H9 (cell line): ENCODE measurements around the gene RYR3. TPM values are rescaled to one million over a fixed set of nuclear protein-coding genes. Genes with fewer than 3 reads are reported as not detected.

Experiments used
- DNase-seq: peaks from one replicate; pipeline ENCODE4 v3.0.0-alpha.2; 2017
- H2AFZ ChIP-seq: one replicate; pipeline ENCODE4 v1.6.1; 2013; ENCODE audit warnings: mild to moderate bottlenecking, low read length, control low read depth, moderate library complexity
- H2AK5ac ChIP-seq: 2 replicates; pipeline ENCODE4 v1.6.1; 2013; ENCODE audit warnings: low read length, control low read depth, mixed read lengths; ENCODE audit not compliant: insufficient read length
- H2BK120ac ChIP-seq: one replicate; pipeline ENCODE4 v1.6.1; 2013; ENCODE audit warnings: low read depth, mild to moderate bottlenecking, low read length, control low read depth, inconsistent platforms; ENCODE audit not compliant: poor library complexity, severe bottlenecking
- H2BK12ac ChIP-seq: 2 replicates; pipeline ENCODE4 v1.6.1; 2013; ENCODE audit warnings: low read length, control low read depth, mixed read lengths, low read depth; ENCODE audit not compliant: insufficient read length
- H2BK15ac ChIP-seq: 2 replicates; pipeline ENCODE4 v1.6.1; 2013; ENCODE audit warnings: low read depth, low read length, control low read depth
- H2BK20ac ChIP-seq: one replicate; pipeline ENCODE4 v1.6.1; 2013; ENCODE audit warnings: low read depth, mild to moderate bottlenecking, low read length, control low read depth, inconsistent platforms; ENCODE audit not compliant: poor library complexity, severe bottlenecking
- H2BK5ac ChIP-seq: 2 replicates; pipeline ENCODE4 v1.6.1; 2013; ENCODE audit warnings: low read length, control low read depth, mixed read lengths; ENCODE audit not compliant: insufficient read length
- H3K14ac ChIP-seq: 2 replicates; pipeline ENCODE4 v1.6.1; 2013; ENCODE audit warnings: low read length, control low read depth; ENCODE audit not compliant: insufficient read depth
- H3K18ac ChIP-seq: 2 replicates; pipeline ENCODE4 v1.6.1; 2013; ENCODE audit warnings: low read depth, mild to moderate bottlenecking, mixed read lengths, low read length, control low read depth; ENCODE audit not compliant: insufficient read length
- H3K23ac ChIP-seq: 2 replicates; pipeline ENCODE4 v1.6.1; 2013; ENCODE audit warnings: low read length, control low read depth, mixed read lengths, low read depth; ENCODE audit not compliant: insufficient read length
- H3K23me2 ChIP-seq: 2 replicates; pipeline ENCODE4 v1.6.1; 2013; ENCODE audit warnings: low read depth, mild to moderate bottlenecking, mixed read lengths, low read length, control low read depth; ENCODE audit not compliant: insufficient read length, poor library complexity, severe bottlenecking
- H3K27ac ChIP-seq: 2 replicates; pipeline ENCODE4 v1.5.1; 2013; ENCODE audit warnings: low read length, control low read depth, mixed read lengths, low read depth; ENCODE audit not compliant: insufficient read length
- H3K27me3 ChIP-seq: 2 replicates; pipeline ENCODE4 v1.6.1; 2013; ENCODE audit warnings: low read length, control low read depth, inconsistent platforms; ENCODE audit not compliant: insufficient read depth
- H3K4ac ChIP-seq: 2 replicates; pipeline ENCODE4 v1.6.1; 2013; ENCODE audit warnings: low read depth, mild to moderate bottlenecking, control low read depth, inconsistent platforms, low read length, moderate library complexity
- H3K4me1 ChIP-seq: 2 replicates; pipeline ENCODE4 v1.6.1; 2013; ENCODE audit warnings: low read length, control low read depth, inconsistent platforms; ENCODE audit not compliant: insufficient read depth
- H3K4me2 ChIP-seq: 2 replicates; pipeline ENCODE4 v1.6.1; 2013; ENCODE audit warnings: low read length, control low read depth, mixed read lengths; ENCODE audit not compliant: insufficient read length, insufficient read depth
- H3K56ac ChIP-seq: 2 replicates; pipeline ENCODE4 v1.6.1; 2013; ENCODE audit warnings: low read depth, mild to moderate bottlenecking, mixed read lengths, low read length, control low read depth; ENCODE audit not compliant: insufficient read length
- H3K79me1 ChIP-seq: 2 replicates; pipeline ENCODE4 v1.6.1; 2013; ENCODE audit warnings: low read depth, mild to moderate bottlenecking, moderate library complexity, low read length, control low read depth, inconsistent platforms; ENCODE audit not compliant: insufficient read depth, poor library complexity, severe bottlenecking
- H3K79me2 ChIP-seq: 2 replicates; pipeline ENCODE4 v1.6.1; 2013; ENCODE audit warnings: low read length, control low read depth, inconsistent platforms; ENCODE audit not compliant: insufficient read depth
- H3K9ac ChIP-seq: 2 replicates; pipeline ENCODE4 v1.6.1; 2013; ENCODE audit warnings: low read length, control low read depth, mixed read lengths; ENCODE audit not compliant: insufficient read length; ENCODE audit errors: extremely low read depth
- H3K9me3 ChIP-seq: one replicate; pipeline ENCODE4 v1.6.1; 2013; ENCODE audit warnings: low read depth, low read length, inconsistent platforms; ENCODE audit not compliant: control insufficient read depth
- H3T11ph ChIP-seq: one replicate; pipeline ENCODE4 v1.6.1; 2013; ENCODE audit warnings: mild to moderate bottlenecking, low read length, control low read depth, inconsistent platforms
- H4K20me1 ChIP-seq: one replicate; pipeline ENCODE4 v1.6.1; 2013; ENCODE audit not compliant: control insufficient read depth, insufficient read length, insufficient read depth
- H4K5ac ChIP-seq: 2 replicates; pipeline ENCODE4 v1.6.1; 2013; ENCODE audit warnings: low read depth, mild to moderate bottlenecking, mixed read lengths, low read length, control low read depth; ENCODE audit not compliant: insufficient read length
- H4K8ac ChIP-seq: replicated peaks from 2 replicates; pipeline ENCODE4 v1.6.1; 2013; ENCODE audit warnings: low read length, control low read depth, mixed read lengths, low read depth; ENCODE audit not compliant: insufficient read length
- H4K91ac ChIP-seq: 2 replicates; pipeline ENCODE4 v1.6.1; 2013; ENCODE audit warnings: low read depth, mild to moderate bottlenecking, moderate library complexity, mixed read lengths, low read length, control low read depth; ENCODE audit not compliant: insufficient read length
- H3K27ac Mint-ChIP-seq, 3 experiments: 2 replicates in 2 of 3; 3 replicates in 1 of 3; pipeline ENCODE4 v1.8.0; 2020 to 2021; ENCODE audit warnings: mixed read lengths in 3 of 3, mild to moderate bottlenecking in 1 of 3, moderate library complexity in 1 of 3
- H3K27me3 Mint-ChIP-seq: 2 replicates; pipeline ENCODE4 v1.8.0; 2021; ENCODE audit warnings: low read depth, mild to moderate bottlenecking, moderate library complexity, mixed read lengths
- H3K36me3 Mint-ChIP-seq, 3 experiments: 2 replicates in 2 of 3; 3 replicates in 1 of 3; pipeline ENCODE4 v1.8.0; 2020 to 2021; ENCODE audit warnings: low read depth in 3 of 3, mixed read lengths in 3 of 3; ENCODE audit not compliant: insufficient read depth in 1 of 3
- H3K4me1 Mint-ChIP-seq, 2 experiments: 2 replicates each; pipeline ENCODE4 v1.8.0; 2020; ENCODE audit warnings: mixed read lengths in 2 of 2
- H3K4me3 Mint-ChIP-seq, 2 experiments: 2 replicates in 1 of 2; 3 replicates in 1 of 2; pipeline ENCODE4 v1.8.0; 2020 to 2021; ENCODE audit warnings: mild to moderate bottlenecking in 2 of 2, mixed read lengths in 2 of 2, moderate library complexity in 1 of 2
- H3K9me3 Mint-ChIP-seq, 2 experiments: 2 replicates in 1 of 2; 3 replicates in 1 of 2; pipeline ENCODE4 v1.8.0; 2020; ENCODE audit warnings: mild to moderate bottlenecking in 2 of 2, mixed read lengths in 2 of 2, moderate library complexity in 1 of 2
- CTCF ChIP-seq: fragments of 200-600 bp; sonication (generic); conservative IDR thresholded peaks from 3 replicates; pipeline ENCODE4 v1.8.0; 2021; ENCODE audit warnings: antibody characterized with exemption, mild to moderate bottlenecking
- WGBS: extraction: QIAGEN DNeasy Blood & Tissue Kit; methylation state at CpG from one replicate; pipeline ENCODE4 v1.1.7; 2013; ENCODE audit warnings: missing lambda C conversion rate, low lambda C conversion rate, mixed read lengths; ENCODE audit not compliant: insufficient read length; ENCODE audit errors: extremely low coverage; 5-methylcytosine and 5-hydroxymethylcytosine counted together
- total RNA-seq: library from RNA; stranded (reverse); gene quantifications from 2 replicates; pipeline ENCODE4 v1.2.1, GENCODE V29; 2021

RYR3 gene
- total RNA-seq, 1 experiment from 2014 or later, result 0.85 TPM

- Histone ChIP-seq H2BK15ac (no peak overlapping the region), H3K56ac (no peak overlapping the region), H3T11ph (no peak overlapping the region), H4K5ac (no peak overlapping the region), H2AFZ (no peak overlapping the region), H3K14ac (no peak overlapping the region), H4K20me1 (no peaks in the 10 kb centered on the region), H3K4me2 (no peak overlapping the region), H3K9me3 (no peaks in the 10 kb centered on the region), H3K4ac (no peak overlapping the region), H3K79me1 (no peaks in the 10 kb centered on the region), H3K79me2 (no peaks in the 10 kb centered on the region), H2BK20ac (no peak overlapping the region), H2BK12ac (no peak overlapping the region), H4K8ac (no peak overlapping the region), H4K91ac (no peak overlapping the region), H3K27ac (no peak overlapping the region), H3K4me1 (no peaks in the 10 kb centered on the region), H3K9ac (no peak overlapping the region), H2AK5ac (no peak overlapping the region), H2BK5ac (no peak overlapping the region), H3K27me3 (no peaks in the 10 kb centered on the region), H2BK120ac (no peak overlapping the region), H3K23me2 (no peaks in the 10 kb centered on the region), H3K23ac (no peak overlapping the region), H3K18ac (no peak overlapping the region)
- no CpG with 5 or more reads among the region's 5 CpGs for WGBS
- Mint-ChIP-seq H3K4me3 (no peak overlapping the region), H3K4me1 (no peaks in the 10 kb centered on the region), H3K36me3 (no peaks in the 10 kb centered on the region), H3K27me3 (no peaks in the 10 kb centered on the region), H3K9me3 (no peaks in the 10 kb centered on the region), H3K27ac (no peak overlapping the region)
- TF ChIP-seq CTCF, result no peak
- no peak for DNase-seq
These were observed 483.7 kb downstream of the RYR3 start for GRCh38 chr15:33794453-33794852.
